GM18511 (cell line): Measurements from ENCODE around the gene PDZD2.

Experiments
- ATAC-seq: cut with Tn5 transposase; IDR thresholded peaks from one replicate; pipeline ENCODE4 v1.9.1; 2021; ENCODE audit warnings: mild to moderate bottlenecking, moderate library complexity; ENCODE audit not compliant: unreplicated experiment

PDZD2 gene

DNA sequence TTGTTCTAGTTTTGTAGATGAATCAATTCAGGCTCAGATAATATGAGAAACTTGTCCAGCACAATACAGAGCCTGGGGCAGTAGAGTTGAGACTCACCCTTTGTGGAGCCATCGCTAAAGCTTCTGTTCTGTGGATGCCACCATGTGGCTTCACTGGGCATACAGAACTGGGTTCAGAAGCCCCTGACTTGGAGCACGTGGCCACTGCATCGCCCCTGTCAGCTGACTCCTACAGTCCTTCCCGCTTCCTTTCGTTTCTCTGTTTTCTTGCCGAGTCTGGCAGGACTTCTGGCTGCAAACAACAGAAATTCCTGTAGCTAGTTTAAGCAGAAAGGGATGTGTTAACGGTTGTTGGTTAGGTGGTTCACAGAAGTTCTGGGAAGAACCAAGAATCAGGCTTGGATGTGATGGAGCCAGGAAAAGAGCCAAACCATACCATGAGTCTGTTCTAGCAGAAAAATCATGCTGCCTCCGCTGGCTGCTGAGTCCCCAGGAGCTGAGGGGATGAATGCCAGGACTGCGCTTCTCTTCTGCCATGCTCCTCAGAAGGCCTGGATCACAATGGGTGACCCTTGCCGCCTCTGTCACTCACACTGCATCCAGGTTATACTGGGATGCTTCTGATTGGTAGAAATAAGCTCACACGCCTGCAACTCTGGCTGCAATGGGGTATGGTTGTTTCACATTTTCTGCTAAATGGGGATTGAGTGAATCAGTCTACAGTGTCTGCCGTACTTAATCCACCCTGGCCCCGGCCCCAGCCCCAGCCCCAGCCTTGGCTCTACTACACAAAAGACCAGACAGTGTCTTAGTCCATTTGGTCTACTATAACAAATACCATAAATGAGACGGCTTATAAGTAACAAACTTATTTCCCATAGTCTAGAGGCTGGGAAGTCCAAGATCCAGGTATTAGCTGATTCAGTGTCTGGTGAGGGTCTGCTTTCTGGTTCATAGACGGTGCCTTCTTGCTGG is 272.6 kb downstream of the PDZD2 start:
- no peak for ATAC-seq

DNA sequence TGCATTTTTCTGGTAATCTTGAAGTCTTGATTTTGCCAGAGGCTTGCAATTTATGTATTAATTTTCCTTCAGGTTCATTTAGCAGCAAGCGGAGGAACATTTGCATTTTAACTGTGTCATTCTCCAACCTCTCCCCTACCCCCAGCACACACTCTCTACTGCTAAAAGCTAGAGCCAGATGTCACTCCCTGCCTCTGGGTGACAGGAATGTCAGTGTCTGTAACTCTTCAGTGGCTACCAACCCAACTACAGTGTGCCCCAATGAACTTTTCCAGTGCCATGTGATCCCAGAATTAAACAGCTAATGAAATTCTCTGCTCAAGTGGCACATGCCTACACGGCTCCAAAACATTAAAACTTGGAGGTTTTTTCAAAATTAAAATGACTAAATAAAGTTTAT is 274.9 kb downstream of the PDZD2 start:
- no peak for ATAC-seq

DNA sequence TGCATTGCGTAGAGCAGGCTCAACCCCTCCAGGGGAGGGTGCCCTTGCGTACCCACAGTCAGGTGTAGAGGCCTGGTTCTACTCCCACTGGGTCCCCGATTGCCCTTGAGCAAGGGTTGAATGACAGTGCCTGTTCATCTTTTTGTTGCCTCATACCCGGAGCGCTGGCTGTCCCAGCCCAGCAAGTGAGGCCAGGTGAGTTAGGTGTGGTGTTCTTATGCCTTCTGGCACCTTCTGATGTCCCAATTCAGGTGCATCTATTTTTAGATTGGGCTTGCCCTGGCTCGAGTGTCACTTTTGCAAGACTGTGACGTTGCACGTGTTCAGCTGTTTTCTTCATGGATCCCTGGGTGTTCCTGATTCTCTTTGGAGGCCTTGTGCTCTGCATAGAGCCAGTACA is 277.4 kb downstream of the PDZD2 start:
- ATAC-seq = no peak

DNA sequence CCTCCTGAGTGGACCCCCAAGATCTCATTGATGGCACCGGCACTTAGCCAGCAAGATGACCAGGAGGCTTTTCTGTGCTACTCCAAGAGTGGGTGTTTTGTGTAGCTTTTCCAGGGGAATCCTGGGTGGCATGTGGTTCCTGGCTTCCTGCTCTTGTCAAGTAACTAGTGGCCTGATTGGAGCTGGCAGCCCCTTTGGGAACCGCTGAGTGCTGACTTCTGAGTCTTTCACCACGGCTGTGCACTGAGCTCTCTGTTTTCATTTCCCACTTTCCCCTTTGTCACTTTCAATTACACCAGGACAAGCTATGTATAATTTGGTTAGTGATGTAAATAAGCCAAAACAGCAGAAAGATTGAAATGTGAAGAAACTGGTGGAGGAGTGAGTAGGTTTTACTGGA is 279.8 kb downstream of the PDZD2 start:
- no peak for ATAC-seq

DNA sequence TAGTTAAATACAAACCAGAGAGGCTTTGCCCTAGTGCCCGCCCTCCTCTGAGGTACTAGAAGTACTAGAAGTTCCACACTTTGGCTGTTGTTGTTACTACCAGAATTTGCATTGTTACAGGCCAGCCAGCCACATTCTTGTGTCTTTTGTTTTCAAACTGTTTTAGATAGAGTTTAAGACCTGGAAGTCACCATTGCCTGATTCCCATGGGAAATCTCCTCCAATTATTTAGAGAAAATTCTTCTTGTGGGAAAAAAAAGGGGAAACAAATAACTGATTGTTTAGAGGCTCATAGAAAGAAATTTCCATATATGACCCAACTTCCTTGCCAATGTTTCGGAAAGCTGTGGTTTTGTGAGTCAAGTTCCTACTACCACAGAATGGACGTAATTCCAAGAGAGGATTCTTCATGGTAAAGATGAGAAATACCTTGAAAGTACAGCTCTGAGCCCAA is 282.9 kb downstream of the PDZD2 start:
- ATAC-seq = no peak

GRCh38 chr5:31924005-31924404 is 285.1 kb downstream of the PDZD2 start:
- no peak for ATAC-seq

DNA sequence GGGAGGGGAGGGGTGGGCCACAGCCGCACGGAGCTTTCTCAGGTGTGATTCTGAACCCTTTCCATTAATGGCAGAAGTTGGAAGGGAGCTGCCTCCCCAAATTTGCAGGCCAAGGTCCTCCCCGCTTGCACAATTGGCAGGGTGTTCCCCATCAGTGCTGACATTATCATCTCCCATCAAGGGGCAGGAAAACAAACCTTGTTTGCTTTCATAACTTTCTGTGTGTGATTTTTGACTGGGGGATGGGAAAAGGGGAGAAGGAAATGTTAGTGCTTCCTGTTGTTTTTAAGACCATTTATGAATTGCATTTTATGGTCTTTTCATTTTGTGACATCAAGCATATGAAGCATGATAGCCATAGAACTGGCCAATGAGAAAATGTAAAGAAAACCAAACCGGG is 292.9 kb downstream of the PDZD2 start:
- ATAC-seq = no peak

DNA sequence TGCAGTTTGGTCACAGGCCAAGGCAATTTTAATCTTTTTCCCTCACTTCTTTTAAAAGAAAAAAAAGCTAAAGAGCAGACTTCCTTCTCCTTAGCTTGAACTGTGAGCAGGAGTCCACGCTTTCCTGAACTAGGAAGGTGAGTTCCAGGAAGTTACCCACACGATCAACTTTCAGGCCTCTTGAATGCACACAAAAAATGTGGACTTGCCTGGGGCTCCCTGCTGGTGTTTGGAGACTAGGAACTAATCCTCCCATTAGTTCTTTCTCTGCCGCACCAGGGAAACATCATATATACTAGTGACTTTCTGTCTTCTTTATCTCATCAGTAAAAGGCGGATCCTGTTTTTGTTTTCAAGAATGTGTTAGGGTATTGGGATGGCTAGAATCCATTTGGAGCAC is 295.2 kb downstream of the PDZD2 start:
- no peak for ATAC-seq

GRCh38 chr5:31935496-31936369 is 296.8 kb downstream of the PDZD2 start:
- ATAC-seq = no peak

- no peak for ATAC-seq
Observed at GRCh38 chr5:31936683-31937082, 297.8 kb downstream of the PDZD2 start.

DNA sequence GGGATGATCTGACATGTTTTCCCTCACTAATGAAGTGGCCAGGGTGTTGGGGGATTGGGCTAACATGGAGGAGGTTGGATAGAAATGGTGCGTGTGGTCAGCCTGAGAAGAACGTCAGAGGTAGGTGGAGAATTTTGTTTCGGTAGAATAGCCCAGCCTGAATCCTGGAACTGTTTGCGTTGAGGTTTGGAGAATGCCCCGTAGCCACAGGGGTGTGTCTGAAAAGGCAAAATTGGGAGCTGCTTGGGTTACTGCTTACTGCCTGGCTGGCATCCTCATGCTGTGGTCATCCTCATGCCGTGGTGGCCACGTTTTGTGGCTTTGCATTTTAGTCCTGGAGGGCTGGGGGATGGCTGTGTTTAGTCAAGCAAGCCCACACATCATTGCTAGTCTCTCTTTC is 298.3 kb downstream of the PDZD2 start:
- ATAC-seq = no peak

DNA sequence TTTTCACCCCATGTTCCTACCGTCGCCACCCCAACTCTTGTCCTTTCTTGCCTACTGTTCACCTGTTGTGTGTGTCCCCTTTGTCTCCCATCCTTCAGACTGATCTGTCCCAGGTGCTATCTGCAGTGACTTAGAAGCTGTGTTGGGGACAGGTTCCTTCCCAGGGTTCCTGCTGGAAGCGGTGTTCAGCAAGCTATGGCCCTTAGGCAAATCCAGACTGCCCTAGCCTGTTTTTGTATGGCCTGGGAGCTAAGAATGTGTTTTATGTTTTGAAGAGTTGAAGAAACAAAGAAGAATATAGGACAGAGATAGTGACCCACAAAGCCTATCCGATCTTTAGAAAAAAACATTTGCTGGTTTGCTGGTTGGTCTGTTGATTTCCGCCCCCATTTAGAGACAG is 298.8 kb downstream of the PDZD2 start:
- ATAC-seq = no peak

DNA sequence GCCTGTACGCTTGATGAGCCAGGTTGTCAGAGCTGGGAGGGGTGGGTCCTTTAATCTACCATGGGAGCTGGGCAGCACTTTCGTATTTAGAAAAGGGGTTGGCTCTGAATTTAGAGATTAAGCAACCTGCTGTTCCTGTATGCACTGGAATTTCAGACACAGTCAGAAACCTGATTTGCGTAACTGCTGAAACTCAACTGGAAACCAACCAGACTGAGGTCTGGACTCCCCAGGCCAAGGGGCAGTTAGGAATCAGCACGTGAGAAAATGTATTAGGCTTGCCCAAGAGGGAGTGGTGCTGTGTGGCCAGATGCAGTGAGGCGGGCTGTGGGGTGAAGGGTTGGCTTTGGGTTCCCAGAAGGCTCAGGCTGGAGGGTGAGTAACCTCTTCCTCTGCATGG is 300.2 kb downstream of the PDZD2 start:
- no peak for ATAC-seq

DNA sequence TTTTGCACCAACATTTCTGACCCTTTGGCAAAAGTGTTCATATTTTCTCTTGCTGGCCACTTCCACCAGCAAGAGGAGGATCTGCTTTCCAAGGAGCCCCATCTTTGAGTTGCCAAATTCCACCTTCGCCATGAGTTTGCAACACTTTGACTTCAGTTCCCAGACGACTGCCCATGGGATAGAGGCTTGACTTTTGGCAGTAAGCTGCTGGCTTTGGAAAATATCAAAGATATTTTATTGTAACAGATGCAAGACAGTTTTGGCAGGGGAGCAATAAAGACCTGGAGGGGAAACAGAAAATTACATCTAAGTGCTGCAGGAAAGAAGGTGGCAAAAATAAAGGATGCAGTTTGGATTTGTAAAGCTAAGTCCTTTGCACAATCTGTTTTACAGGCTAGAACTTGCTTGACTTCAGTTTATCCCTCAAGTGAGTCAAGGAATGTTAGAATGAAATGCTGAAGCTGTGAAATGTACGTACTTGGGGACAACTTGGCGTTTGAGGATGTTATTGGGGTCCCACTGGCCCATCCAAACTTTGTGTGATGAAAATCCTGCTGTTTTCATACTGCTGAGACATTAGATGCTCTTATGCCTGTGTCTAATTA is 302.3 kb downstream of the PDZD2 start:
- ATAC-seq = no peak

DNA sequence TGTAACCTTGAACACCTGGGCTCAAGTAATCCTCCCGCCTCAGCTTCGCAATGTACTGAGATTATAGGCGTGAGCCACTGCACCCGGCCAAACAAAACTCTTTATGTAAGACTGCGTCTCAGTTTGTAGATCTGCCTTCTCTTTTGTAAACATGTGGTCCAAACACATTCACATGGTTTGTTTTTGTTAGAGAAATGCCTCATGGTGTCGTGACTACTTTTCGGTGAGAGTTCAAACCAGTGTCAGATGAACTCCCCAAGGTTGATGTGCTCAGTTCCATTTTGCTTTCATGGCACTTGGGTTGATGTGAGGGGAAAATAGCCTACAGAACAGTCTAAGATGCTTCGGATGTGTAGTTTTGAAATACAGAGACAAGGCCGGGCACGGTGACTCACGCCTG is 303.6 kb downstream of the PDZD2 start:
- ATAC-seq = no peak

DNA sequence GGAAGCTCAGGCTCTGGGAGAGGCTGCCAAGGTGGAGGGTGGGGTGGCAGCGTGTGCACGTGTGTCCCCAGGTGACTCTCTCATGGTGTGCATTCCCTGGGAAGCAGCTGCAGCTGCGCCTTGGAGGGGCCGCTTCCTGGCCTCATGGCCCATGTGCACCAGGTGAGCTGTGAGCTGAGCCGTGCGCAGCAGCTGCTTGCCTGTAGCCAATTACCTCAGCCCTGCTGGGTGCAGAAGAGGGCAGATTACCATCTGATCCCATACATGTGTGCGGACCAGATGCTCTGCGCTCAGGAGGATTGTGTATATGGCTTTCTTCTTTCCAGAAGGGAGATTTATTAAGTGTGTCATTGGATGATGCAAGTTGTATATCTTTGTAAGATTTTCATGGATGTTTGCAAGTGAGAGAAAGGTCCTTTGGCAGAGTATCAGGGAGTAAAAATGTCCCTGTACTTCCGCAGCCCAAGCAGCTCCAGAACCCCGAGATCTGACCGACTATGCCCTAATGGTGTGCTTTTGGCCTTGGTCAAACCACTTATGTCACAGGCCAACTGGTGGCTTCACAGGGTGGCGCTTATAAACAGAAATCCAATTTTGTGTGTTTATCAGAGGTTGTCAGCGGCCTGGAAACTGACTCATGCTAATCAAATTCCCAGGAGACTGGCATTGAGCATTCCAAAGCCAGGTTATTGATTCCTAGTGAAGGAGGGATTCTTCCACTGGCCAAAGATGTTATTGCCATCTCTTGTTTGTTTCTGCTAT is 305.9 kb downstream of the PDZD2 start:
- ATAC-seq = no peak

- no peak for ATAC-seq
Observed at GRCh38 chr5:31948006-31948405, 309.1 kb downstream of the PDZD2 start.

DNA sequence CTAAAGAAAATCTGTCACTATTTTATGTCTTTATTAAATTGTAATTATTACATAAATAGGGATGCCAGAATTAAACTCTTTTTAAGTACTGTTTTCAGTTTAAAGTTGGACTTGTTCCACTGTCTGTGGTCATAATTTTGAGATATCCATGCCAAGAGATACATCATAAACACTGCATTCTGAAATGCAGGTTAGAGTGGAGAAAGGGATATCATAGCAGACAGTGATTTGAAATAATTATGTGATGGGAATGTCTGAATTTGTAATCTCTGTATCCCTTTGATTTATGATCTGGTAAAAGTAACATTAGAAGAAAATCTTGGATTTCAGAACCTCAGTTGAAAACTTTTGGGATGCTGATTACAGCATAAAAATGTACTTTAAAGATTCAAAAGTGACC is 313.1 kb downstream of the PDZD2 start:
- ATAC-seq = no peak

DNA sequence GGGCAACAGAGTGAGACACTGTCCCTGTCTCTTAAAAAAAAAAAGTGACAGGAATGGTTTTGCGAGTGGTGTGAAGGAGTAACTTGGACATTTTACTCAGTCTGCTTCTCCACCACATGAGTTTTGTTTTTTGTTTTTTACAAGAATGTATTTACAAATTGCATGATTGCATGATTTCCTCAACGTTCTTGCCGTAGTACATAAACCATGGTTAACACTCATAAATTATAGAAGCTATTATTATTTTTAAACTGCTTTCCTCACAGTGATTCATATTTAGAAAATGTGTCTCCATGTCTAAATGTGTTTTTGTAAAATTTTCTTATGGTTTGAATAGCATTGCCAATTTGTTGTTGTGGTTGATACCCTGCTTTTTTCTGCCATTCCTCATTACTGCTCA is 315.2 kb downstream of the PDZD2 start:
- no peak for ATAC-seq

DNA sequence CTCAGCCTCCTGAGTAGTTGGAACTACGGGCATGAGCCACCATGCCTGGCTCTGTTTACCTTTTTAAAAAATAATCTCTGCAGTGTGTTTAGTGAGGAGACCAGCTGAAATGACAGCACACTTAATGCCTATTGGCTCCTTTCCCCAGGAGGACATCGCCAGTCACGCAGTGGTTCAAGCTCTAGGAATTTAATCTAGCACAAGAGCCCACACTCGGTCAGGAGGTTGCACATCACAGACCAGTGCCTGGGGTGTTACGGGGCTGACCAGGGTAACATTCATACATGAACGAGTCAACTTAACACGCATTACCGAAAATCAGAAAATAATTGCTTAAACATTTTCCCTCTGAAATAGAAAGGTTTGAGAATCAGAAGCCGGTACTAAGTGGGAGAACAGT is 318.2 kb downstream of the PDZD2 start:
- no peak for ATAC-seq

- ATAC-seq = no peak
Observed at GRCh38 chr5:31962351-31962751, 323.4 kb downstream of the PDZD2 start.
